Mononuclear cell (primary cell): ENCODE measurements around the gene TAF15. TPM values are rescaled to one million over a fixed set of nuclear protein-coding genes. Genes with fewer than 3 reads are reported as not detected.

Experiments
- H3K27me3 ChIP-seq: 2 replicates; pipeline ENCODE4 v1.6.0; 2011; ENCODE audit warnings: low read length, control low read depth; ENCODE audit not compliant: insufficient read depth
- H3K4me1 ChIP-seq: 2 replicates; pipeline ENCODE4 v1.5.1; 2011; ENCODE audit warnings: mild to moderate bottlenecking, low read length, control low read depth; ENCODE audit not compliant: insufficient read depth
- H3K4me3 ChIP-seq: 2 replicates; pipeline ENCODE4 v1.5.1; 2011; ENCODE audit warnings: mild to moderate bottlenecking, low read length, moderate library complexity
- H3K9me3 ChIP-seq: 2 replicates; pipeline ENCODE4 v1.5.1; 2011; ENCODE audit warnings: low read depth, mild to moderate bottlenecking, control low read depth, low read length
- total RNA-seq: library from RNA; depleted of rRNA; stranded (reverse); fragments of >200 nt; gene quantifications from one replicate; pipeline ENCODE4 v1.2.3, GENCODE V29; 2012

TAF15 gene
- total RNA-seq, 1 donor, result 72.4 TPM

GRCh38 chr17:35867574-35867973, 58.3 kb downstream of the TAF15 start:
- Histone ChIP-seq H3K9me3 (no peaks in the 10 kb centered on the region), H3K4me3 (no peak overlapping the region), H3K27me3 (no peaks in the 10 kb centered on the region), H3K4me1 (peaks cover 7% of the 10 kb centered on the region)

GRCh38 chr17:35868737-35869136, 59.5 kb downstream of the TAF15 start, which contains the start of gene HEATR9:
Gene HEATR9, minus strand, starts transcription at chr17:35868891. Its CDS starts 149 bp downstream, at chr17:35868742.
- Histone ChIP-seq H3K27me3 (no peaks in the 10 kb centered on the region), H3K4me3 (no peak within 1 kb of the TSS), H3K4me1 (peaks cover 7% of the 10 kb centered on the region)

GRCh38 chr17:35870906-35871819, 61.9 kb downstream of the TAF15 start:
- no peaks in the 10 kb centered on the region for H3K9me3 ChIP-seq
- H3K4me3 ChIP-seq, result no peak overlapping the region
- H3K27me3 ChIP-seq, result no peaks in the 10 kb centered on the region
- H3K4me1 ChIP-seq, result peaks cover 14% of the 10 kb centered on the region

More at GRCh38 chr17:35868737-35869136, 59.5 kb downstream of the TAF15 start, which contains the start of gene HEATR9:
- no peaks in the 10 kb centered on the region for H3K9me3 ChIP-seq

- Histone ChIP-seq H3K4me1 (peaks cover 14% of the 10 kb centered on the region), H3K9me3 (no peaks in the 10 kb centered on the region), H3K4me3 (no peak overlapping the region), H3K27me3 (no peaks in the 10 kb centered on the region)
These were observed 63.1 kb downstream of the TAF15 start for GRCh38 chr17:35872196-35872980.

GRCh38 chr17:35875072-35875799, 66.0 kb downstream of the TAF15 start:
- H3K27me3 ChIP-seq, result no peaks in the 10 kb centered on the region
- peaks cover 14% of the 10 kb centered on the region for H3K4me1 ChIP-seq
- H3K4me3 ChIP-seq, result no peak overlapping the region
- H3K9me3 ChIP-seq, result no peaks in the 10 kb centered on the region

GRCh38 chr17:35875800-35876139, 66.5 kb downstream of the TAF15 start:
- H3K9me3 ChIP-seq, result no peaks in the 10 kb centered on the region
- peak overlapping the region; percentile 0 for H3K4me3 ChIP-seq
- peaks cover 17% of the 10 kb centered on the region for H3K4me1 ChIP-seq
- H3K27me3 ChIP-seq, result no peaks in the 10 kb centered on the region

GRCh38 chr17:35876534-35876933, 67.2 kb downstream of the TAF15 start:
- H3K4me1 ChIP-seq, result peaks cover 12% of the 10 kb centered on the region
- no peak overlapping the region for H3K4me3 ChIP-seq
- no peaks in the 10 kb centered on the region for H3K9me3 ChIP-seq
- H3K27me3 ChIP-seq, result no peaks in the 10 kb centered on the region

- no peaks in the 10 kb centered on the region for H3K9me3 ChIP-seq
- no peaks in the 10 kb centered on the region for H3K27me3 ChIP-seq
- H3K4me1 ChIP-seq, result peaks cover 10% of the 10 kb centered on the region
- no peak overlapping the region for H3K4me3 ChIP-seq
These were observed 68.2 kb downstream of the TAF15 start for GRCh38 chr17:35877345-35878029.

GRCh38 chr17:35878361-35878760, 69.1 kb downstream of the TAF15 start:
- Histone ChIP-seq H3K4me1 (peaks cover 10% of the 10 kb centered on the region), H3K27me3 (no peaks in the 10 kb centered on the region), H3K4me3 (peak overlapping the region; percentile 38), H3K9me3 (no peaks in the 10 kb centered on the region)

GRCh38 chr17:35879773-35880654, 70.7 kb downstream of the TAF15 start, which contains the start of gene CCL5:
Gene CCL5, minus strand, starts transcription at chr17:35880360.
- Histone ChIP-seq H3K9me3 (no peaks in the 10 kb centered on the region), H3K4me1 (peaks cover 10% of the 10 kb centered on the region), H3K27me3 (no peaks in the 10 kb centered on the region), H3K4me3 (peak within 1 kb of the TSS; percentile 38)

GRCh38 chr17:35889241-35889640, 80.0 kb downstream of the TAF15 start:
- Histone ChIP-seq H3K9me3 (no peaks in the 10 kb centered on the region), H3K27me3 (no peaks in the 10 kb centered on the region), H3K4me3 (no peak overlapping the region), H3K4me1 (peaks cover 41% of the 10 kb centered on the region)

- Histone ChIP-seq H3K4me1 (peaks cover 43% of the 10 kb centered on the region), H3K9me3 (no peaks in the 10 kb centered on the region), H3K27me3 (no peaks in the 10 kb centered on the region), H3K4me3 (no peak overlapping the region)
These were observed 80.8 kb downstream of the TAF15 start for GRCh38 chr17:35889818-35890773.

- Histone ChIP-seq H3K4me3 (no peak overlapping the region), H3K4me1 (peaks cover 50% of the 10 kb centered on the region), H3K27me3 (no peaks in the 10 kb centered on the region), H3K9me3 (no peaks in the 10 kb centered on the region)
These were observed 81.5 kb downstream of the TAF15 start for GRCh38 chr17:35890774-35891155.
